CD4-positive, alpha-beta T cell (primary cell): ENCODE results near the gene PRDM16. TPM values are rescaled to one million over a fixed set of nuclear protein-coding genes. Genes with fewer than 3 reads are reported as not detected.

Source experiments
- ATAC-seq: fragments of 200-7000 bp; cut with Tn5 transposase; one replicate; pipeline ENCODE4 v1.10.0; 2022; ENCODE audit warnings: mild to moderate bottlenecking; ENCODE audit not compliant: poor library complexity
- CTCF ChIA-PET: fragments of 350-600 bp; sonication (Branson Sonifier 250); formaldehyde crosslinking; loops from one replicate; lab custom pipeline; 2021; ENCODE audit warnings: antibody characterized with exemption, inconsistent platforms; lab: Charles Lee
- POLR2A ChIA-PET: fragments of 350-600 bp; sonication (Branson Sonifier 250); formaldehyde crosslinking; loops from one replicate; lab custom pipeline; 2021; ENCODE audit warnings: antibody characterized with exemption, inconsistent platforms; lab: Charles Lee
- DNase-seq, 14 experiments: peaks; one replicate each; pipeline ENCODE4 v3.0.0-alpha.2; 2013 to 2020; ENCODE audit warnings: mixed read lengths in 2 of 14
- H3K27ac ChIP-seq, 2 donors: one replicate each; pipeline versions ENCODE4 v1.5.1 to v1.7.0; 2013; ENCODE audit warnings: low read length in 2 of 2, low read depth in 1 of 2, mild to moderate bottlenecking in 1 of 2
- H3K27me3 ChIP-seq, 2 experiments: 1 replicate in 1 of 2; 2 replicates in 1 of 2; pipeline versions ENCODE4 v1.6.1 to v1.7.0; 2013; ENCODE audit warnings: low read length in 2 of 2, control low read depth in 1 of 2, mild to moderate bottlenecking in 1 of 2, moderate library complexity in 1 of 2; ENCODE audit not compliant: insufficient read depth in 2 of 2, control insufficient read depth in 1 of 2
- H3K36me3 ChIP-seq: one replicate; pipeline ENCODE4 v1.6.1; 2013; ENCODE audit warnings: low read length, control low read depth; ENCODE audit not compliant: insufficient read depth
- H3K4me1 ChIP-seq: one replicate; pipeline ENCODE4 v1.6.1; 2013; ENCODE audit warnings: low read length, control low read depth; ENCODE audit not compliant: insufficient read depth
- H3K4me3 ChIP-seq: one replicate; pipeline ENCODE4 v1.5.1; 2013; ENCODE audit warnings: mild to moderate bottlenecking, low read length, moderate library complexity
- H3K9me3 ChIP-seq, 2 experiments: 1 replicate in 1 of 2; 2 replicates in 1 of 2; pipeline versions ENCODE4 v1.6.1 to v1.7.0; 2013; ENCODE audit warnings: low read length in 2 of 2, mild to moderate bottlenecking in 2 of 2, control low read depth in 1 of 2, moderate library complexity in 1 of 2; ENCODE audit not compliant: control insufficient read depth in 1 of 2, insufficient read depth in 1 of 2
- H3K27ac Mint-ChIP-seq: one replicate; pipeline ENCODE4 v1.8.0; 2020; ENCODE audit warnings: mixed read lengths
- H3K27me3 Mint-ChIP-seq: one replicate; pipeline ENCODE4 v1.8.0; 2021; ENCODE audit warnings: mixed read lengths
- H3K36me3 Mint-ChIP-seq: one replicate; pipeline ENCODE4 v1.8.0; 2021; ENCODE audit warnings: low read depth, mixed read lengths
- H3K4me1 Mint-ChIP-seq: one replicate; pipeline ENCODE4 v1.8.0; 2021; ENCODE audit warnings: low read depth, mixed read lengths
- H3K4me3 Mint-ChIP-seq: one replicate; pipeline ENCODE4 v1.8.0; 2020; ENCODE audit warnings: mild to moderate bottlenecking, mixed read lengths
- H3K9me3 Mint-ChIP-seq: one replicate; pipeline ENCODE4 v1.8.0; 2020; ENCODE audit warnings: mixed read lengths
- CTCF ChIP-seq: fragments of 200-600 bp; IDR thresholded peaks from one replicate; pipeline ENCODE4 v1.8.0; 2022; ENCODE audit warnings: antibody characterized with exemption, mild to moderate bottlenecking
- intact Hi-C, 2 experiments: fragments of 100-400 bp; cut with DNase I in 1 of 2; cut with micrococcal nuclease in 1 of 2; formaldehyde crosslinking; loops; one replicate each; pipeline versions ENCODE4 v1.15.1 to v1.9.0; 2023 to 2025; cut with DNase I, micrococcal nuclease
- total RNA-seq, 174 experiments: library from RNA in 2 of 174; stranded (reverse) in 2 of 174; gene quantifications; one replicate each; pipeline ENCODE4 v1.2.3 and lab custom pipeline; 2021 to 2026

Gene PRDM16
- total RNA-seq, 2 experiments from 2014 or later = not detected

DNA sequence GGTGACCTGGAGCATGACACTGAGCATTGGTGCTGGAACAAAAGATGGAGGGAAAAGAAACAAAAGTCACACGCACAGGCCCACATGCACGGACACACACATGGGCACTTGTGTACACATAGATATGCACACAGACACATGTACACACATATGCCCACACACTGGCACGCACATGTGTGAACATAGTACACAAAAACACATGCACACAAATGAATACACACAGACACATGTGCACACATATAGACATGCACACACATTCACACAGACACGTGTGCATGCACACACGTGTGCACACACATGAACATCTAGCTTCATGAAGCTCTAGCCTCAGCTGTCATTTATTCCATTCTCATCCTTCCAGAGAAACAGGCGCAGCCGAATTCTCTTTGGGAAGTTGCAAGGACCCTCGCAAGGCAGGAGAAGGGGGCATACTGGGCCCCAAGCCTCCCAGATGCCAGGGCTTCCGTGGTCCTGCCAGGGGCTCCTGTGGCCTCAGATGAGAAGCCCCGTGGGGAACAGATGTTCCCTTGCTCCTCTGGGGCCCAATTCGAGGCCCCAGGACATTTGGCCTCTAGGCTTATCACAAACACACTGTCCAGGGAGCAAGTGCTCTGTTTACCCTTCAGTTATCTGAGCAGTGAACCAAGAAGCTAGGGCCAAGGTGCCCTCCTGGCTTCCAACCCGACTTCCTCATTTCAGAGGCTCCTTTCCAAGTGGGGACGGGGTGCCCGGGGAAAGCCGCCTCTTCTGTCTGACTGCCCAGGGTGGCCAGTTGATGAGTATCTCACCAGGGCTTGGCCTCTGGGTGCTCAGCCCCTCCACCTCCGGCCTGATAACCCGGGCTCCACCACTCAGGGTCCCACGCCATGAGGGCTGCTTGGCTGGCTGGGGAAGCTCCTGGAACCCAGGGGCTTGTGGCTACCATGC lies 269.1 kb downstream of the PRDM16 start:
- no peak for DNase-seq
- intact Hi-C loops = no loop called here
- H3K27me3 Mint-ChIP-seq = no peaks in the 10 kb centered on the region
- H3K4me3 ChIP-seq = no peak overlapping the region
- H3K4me3 Mint-ChIP-seq = no peak overlapping the region
- no peaks in the 10 kb centered on the region for H3K4me1 ChIP-seq
- no peaks in the 10 kb centered on the region for H3K36me3 Mint-ChIP-seq
- no peak for ATAC-seq
- H3K4me1 Mint-ChIP-seq = no peaks in the 10 kb centered on the region
- no peak for TF ChIP-seq CTCF
- no peak overlapping the region for H3K27ac ChIP-seq
- CTCF ChIA-PET = no interaction called here
- H3K9me3 ChIP-seq = peaks cover 6 to 36% of the 10 kb centered on the region in 2 experiments
- no peak overlapping the region for H3K27ac Mint-ChIP-seq
- no peaks in the 10 kb centered on the region for H3K27me3 ChIP-seq
- H3K36me3 ChIP-seq = no peaks in the 10 kb centered on the region
- POLR2A ChIA-PET = no interaction called here
- no peaks in the 10 kb centered on the region for H3K9me3 Mint-ChIP-seq

DNA sequence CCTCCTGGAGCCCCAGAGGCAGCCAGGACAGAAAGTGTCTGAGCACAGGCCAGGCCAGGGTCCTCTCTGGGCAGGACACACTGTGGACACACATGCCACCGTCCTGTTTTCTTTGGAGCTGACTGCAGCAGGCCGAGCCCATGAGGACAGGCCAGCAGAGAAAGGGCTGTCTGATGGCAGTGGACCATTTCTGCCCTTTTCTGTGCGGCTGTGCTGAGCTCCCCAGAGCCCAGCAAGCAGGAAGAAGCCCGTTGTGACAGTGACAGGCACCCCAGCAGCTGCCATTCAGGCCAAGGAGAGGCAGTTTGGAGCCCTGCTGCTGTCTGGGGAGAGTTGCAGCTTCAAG lies 269.7 kb downstream of the PRDM16 start:
- H3K4me1 ChIP-seq = no peaks in the 10 kb centered on the region
- peaks cover 10 to 41% of the 10 kb centered on the region in 2 experiments for H3K9me3 ChIP-seq
- ChIA-PET CTCF (no interaction called here), POLR2A (no interaction called here)
- H3K4me3 ChIP-seq = no peak overlapping the region
- ATAC-seq = no peak
- intact Hi-C loops = no loop called here
- no peaks in the 10 kb centered on the region for H3K27me3 Mint-ChIP-seq
- H3K27me3 ChIP-seq = no peaks in the 10 kb centered on the region
- no peak overlapping the region for H3K27ac Mint-ChIP-seq
- H3K36me3 Mint-ChIP-seq = no peaks in the 10 kb centered on the region
- TF ChIP-seq CTCF = no peak
- H3K4me1 Mint-ChIP-seq = no peaks in the 10 kb centered on the region
- H3K4me3 Mint-ChIP-seq = no peak overlapping the region
- no peaks in the 10 kb centered on the region for H3K36me3 ChIP-seq
- H3K9me3 Mint-ChIP-seq = no peaks in the 10 kb centered on the region
- no peak overlapping the region for H3K27ac ChIP-seq
- DNase-seq = no peak

GRCh38 chr1:3339856-3340255 lies 270.9 kb downstream of the PRDM16 start:
- no peaks in the 10 kb centered on the region for H3K36me3 ChIP-seq
- H3K27ac ChIP-seq = no peak overlapping the region
- Mint-ChIP-seq H3K36me3 (no peaks in the 10 kb centered on the region), H3K27ac (no peak overlapping the region), H3K9me3 (peaks cover 3% of the 10 kb centered on the region), H3K4me3 (no peak overlapping the region), H3K4me1 (no peaks in the 10 kb centered on the region), H3K27me3 (no peaks in the 10 kb centered on the region)
- no peak overlapping the region for H3K4me3 ChIP-seq
- no peaks in the 10 kb centered on the region for H3K27me3 ChIP-seq
- TF ChIP-seq CTCF = no peak
- POLR2A ChIA-PET = no interaction called here
- H3K9me3 ChIP-seq = peaks cover 20 to 46% of the 10 kb centered on the region in 2 experiments
- ATAC-seq = no peak
- intact Hi-C loops = no loop called here
- no peaks in the 10 kb centered on the region for H3K4me1 ChIP-seq
- CTCF ChIA-PET = no interaction called here
- no peak for DNase-seq
